Right lobe of liver (tissue), 4 donors: ENCODE results near the gene ELMO1.

Source experiments
- CTCF ChIP-seq, 4 donors: fragments of 200-600 bp in 3 of 4; fragments of 450-650 bp in 1 of 4; IDR thresholded peaks; one replicate each; pipeline versions ENCODE4 v1.5.1 to v1.8.0; 2016 to 2022; ENCODE audit warnings: antibody characterized with exemption in 4 of 4, mild to moderate bottlenecking in 2 of 4
- POLR2A ChIP-seq: fragments of 450-650 bp; IDR thresholded peaks from one replicate; pipeline ENCODE4 v1.6.1; 2017; ENCODE audit warnings: antibody characterized with exemption, mild to moderate bottlenecking
- donor health status: DM: no; HTN: no; CAD: no.
- donor health status: DM: no; HTN: no; CAD: no.
- donor health status: DM: no; HTN: yes; CAD: no.

DNA sequence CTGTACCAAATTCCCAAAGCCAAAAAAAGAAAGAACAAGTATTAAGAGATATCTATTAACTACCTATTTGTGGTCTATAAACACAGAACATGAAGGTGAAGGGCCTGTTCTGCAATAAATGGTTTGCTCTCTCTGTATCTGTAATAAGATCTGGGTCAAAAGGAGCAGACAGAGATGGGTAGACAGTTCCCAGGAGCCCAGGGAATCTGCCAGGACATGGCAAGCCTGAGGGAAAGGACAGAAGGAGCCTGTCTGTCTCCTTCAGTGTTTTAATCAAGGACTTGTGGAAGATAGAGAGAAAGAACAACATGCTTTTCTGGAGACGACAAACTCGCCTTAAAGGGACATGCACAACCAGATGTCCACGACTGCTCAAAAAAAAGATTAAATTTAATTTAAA, 165.7 kb downstream of the ELMO1 start:
- TF ChIP-seq CTCF (IDR thresholded peaks at IDR 0.05) (no peak), POLR2A (no peak)
